GM12878 (cell line): ENCODE data around the gene LIG1. TPM values are rescaled to one million over a fixed set of nuclear protein-coding genes. Genes with fewer than 3 reads are reported as not detected.

Experiments
- ATAC-seq: fragments of 200-7000 bp; cut with Tn5 transposase; 3 replicates; pipeline ENCODE4 v1.9.1; 2020; ENCODE audit warnings: mild to moderate bottlenecking, moderate library complexity
- BruUV-seq: library from RNA; stranded (reverse); fragments of 400-500 nt; replicated peaks from 2 replicates; lab custom pipeline; 2021; lab: Mats Ljungman, UMichigan
- CTCF ChIA-PET: fragments of 300-600 bp; sonication (Branson Sonifier 250); formaldehyde crosslinking; extraction: SDS; loops from one replicate; lab custom pipeline; 2021; ENCODE audit warnings: inconsistent platforms; lab: Yijun Ruan, JAX
- POLR2A ChIA-PET: fragments of 350-600 bp; formaldehyde crosslinking; extraction: SDS; loops from one replicate; lab custom pipeline; 2021; ENCODE audit warnings: inconsistent platforms; lab: Charles Lee
- RAD21 ChIA-PET: fragments of 300-600 bp; sonication (Branson Sonifier 250); formaldehyde crosslinking; loops from one replicate; lab custom pipeline; 2023; ENCODE audit warnings: antibody characterized with exemption; ENCODE audit not compliant: unreplicated experiment; lab: Charles Lee
- SMC1A ChIA-PET: fragments of 300-600 bp; sonication (Branson Sonifier 250); formaldehyde crosslinking; loops from one replicate; lab custom pipeline; 2023; ENCODE audit not compliant: unreplicated experiment, uncharacterized antibody; lab: Charles Lee
- DNase-seq: peaks from one replicate; pipeline ENCODE4 v3.0.0-alpha.2; 2011; ENCODE audit warnings: low read depth, low spot score
- FAIRE-seq: peaks from 3 replicates; lab custom pipeline; 2011; peaks lifted over from hg19 to GRCh38; lab: Jason Lieb, UNC
- H2AFZ ChIP-seq: 2 replicates; pipeline ENCODE4 v1.6.0; 2011; ENCODE audit warnings: low read depth, low read length, control low read depth; ENCODE audit not compliant: control insufficient read depth
- H3K27ac ChIP-seq: 2 replicates; pipeline ENCODE4 v1.5.1; 2011; ENCODE audit warnings: control low read depth; ENCODE audit not compliant: control insufficient read depth, insufficient read depth
- H3K27me3 ChIP-seq, 2 experiments: replicated peaks in 1 of 2; 2 replicates each; pipeline versions ENCODE4 v1.6.0 to v1.6.1; 2011; ENCODE audit warnings: low read length in 1 of 2; ENCODE audit not compliant: control insufficient read depth in 2 of 2, insufficient read depth in 2 of 2
- H3K36me3 ChIP-seq, 2 experiments: 2 replicates each; pipeline ENCODE4 v1.5.1; 2011; ENCODE audit warnings: low read length in 1 of 2; ENCODE audit not compliant: control insufficient read depth in 2 of 2, insufficient read depth in 2 of 2
- H3K4me1 ChIP-seq: 2 replicates; pipeline ENCODE4 v1.6.1; 2011; ENCODE audit warnings: mild to moderate bottlenecking, low read length, moderate library complexity, mixed read lengths; ENCODE audit not compliant: control insufficient read depth, insufficient read depth
- H3K4me2 ChIP-seq: 2 replicates; pipeline ENCODE4 v1.6.0; 2011; ENCODE audit warnings: control low read depth; ENCODE audit not compliant: control insufficient read depth, insufficient read depth
- H3K4me3 ChIP-seq: fragments of 200-600 bp; sonication (generic); 2 replicates; pipeline ENCODE4 v1.5.1; 2016
- H3K79me2 ChIP-seq: 2 replicates; pipeline ENCODE4 v1.6.0; 2011; ENCODE audit warnings: low read length; ENCODE audit not compliant: control insufficient read depth, insufficient read depth
- H3K9ac ChIP-seq: 2 replicates; pipeline ENCODE4 v1.8.0; 2011; ENCODE audit warnings: low read length, control low read depth, mixed read lengths; ENCODE audit not compliant: control insufficient read depth, insufficient read depth
- H3K9me3 ChIP-seq: replicated peaks from 3 replicates; pipeline ENCODE4 v1.5.1; 2011; ENCODE audit warnings: mild to moderate bottlenecking, low read length; ENCODE audit not compliant: control insufficient read depth, insufficient read depth
- H4K20me1 ChIP-seq: 2 replicates; pipeline ENCODE4 v1.6.0; 2011; ENCODE audit not compliant: control insufficient read depth, insufficient read depth
- BMI1 ChIP-seq: fragments of 450-650 bp; IDR thresholded peaks from 2 replicates; pipeline ENCODE4 v1.6.1; 2016; ENCODE audit warnings: mild to moderate bottlenecking, moderate library complexity, borderline replicate concordance
- CEBPZ ChIP-seq: fragments of 150-350 bp; IDR thresholded peaks from 2 replicates; pipeline ENCODE4 v1.6.1; 2016; ENCODE audit warnings: low read depth, low read length
- E4F1 ChIP-seq: fragments of 450-650 bp; IDR thresholded peaks from 2 replicates; pipeline ENCODE4 v1.6.1; 2018; ENCODE audit warnings: borderline replicate concordance, mild to moderate bottlenecking; ENCODE audit not compliant: partially characterized antibody
- EED ChIP-seq: sonication (generic); IDR thresholded peaks from 2 replicates; pipeline ENCODE4 v1.6.1; 2016; ENCODE audit warnings: antibody characterized with exemption, low read depth
- FOXK2 ChIP-seq: fragments of 450-650 bp; IDR thresholded peaks from 2 replicates; pipeline ENCODE4 v1.6.1; 2017; ENCODE audit warnings: mild to moderate bottlenecking, moderate library complexity
- MXI1 ChIP-seq: fragments of 150-350 bp; IDR thresholded peaks from 2 replicates; pipeline ENCODE4 v1.6.1; 2011; ENCODE audit warnings: low read depth, mild to moderate bottlenecking, inconsistent platforms, low read length, improper control_type of control experiment
- NBN ChIP-seq: fragments of 450-650 bp; IDR thresholded peaks from 2 replicates; pipeline ENCODE4 v1.6.1; 2016
- POLR2AphosphoS5 ChIP-seq: IDR thresholded peaks from 2 replicates; pipeline ENCODE4 v1.6.1; 2011; ENCODE audit warnings: mild to moderate bottlenecking, low read length, inconsistent platforms
- RUNX3 ChIP-seq: IDR thresholded peaks from 2 replicates; pipeline ENCODE4 v1.6.1; 2012; ENCODE audit warnings: low read length, inconsistent platforms
- SIX5 ChIP-seq: IDR thresholded peaks from 2 replicates; pipeline ENCODE4 v1.6.1; 2011; ENCODE audit warnings: mild to moderate bottlenecking, low read depth, low read length, moderate library complexity; ENCODE audit not compliant: severe bottlenecking
- SUZ12 ChIP-seq: fragments of 200-600 bp; sonication (generic); IDR thresholded peaks from one replicate; pipeline ENCODE4 v1.6.1; 2018; ENCODE audit warnings: antibody characterized with exemption, mild to moderate bottlenecking; ENCODE audit not compliant: unreplicated experiment
- TAF1 ChIP-seq: IDR thresholded peaks from 2 replicates; pipeline ENCODE4 v1.6.1; 2011; ENCODE audit warnings: mild to moderate bottlenecking, low read depth, low read length, borderline replicate concordance
- TCF12 ChIP-seq: IDR thresholded peaks from 2 replicates; pipeline ENCODE4 v1.6.1; 2011; ENCODE audit warnings: low read depth, mild to moderate bottlenecking, low read length
- TCF3 ChIP-seq: IDR thresholded peaks from 2 replicates; pipeline ENCODE4 v1.6.1; 2012; ENCODE audit warnings: low read depth, mild to moderate bottlenecking, low read length, borderline replicate concordance; ENCODE audit not compliant: insufficient read depth
- YY1 ChIP-seq: IDR thresholded peaks from 2 replicates; pipeline ENCODE4 v1.6.1; 2011; ENCODE audit warnings: low read depth, mild to moderate bottlenecking, low read length
- ZSCAN29 ChIP-seq: fragments of 450-650 bp; IDR thresholded peaks from 2 replicates; pipeline ENCODE4 v1.6.1; 2017; ENCODE audit warnings: mild to moderate bottlenecking, moderate library complexity
- WGBS: methylation state at CpG from one replicate; pipeline ENCODE4 v1.1.6; 2016; ENCODE audit warnings: low lambda C conversion rate; ENCODE audit not compliant: insufficient replicate concordance, insufficient coverage; ENCODE audit errors: missing lambda C conversion rate; 5-methylcytosine and 5-hydroxymethylcytosine counted together
- in situ Hi-C: fragments of 300-500 bp; cut with MboI; formaldehyde crosslinking; loops from 9 replicates; pipeline ENCODE4 v1.14.3; 2018; ENCODE audit warnings: mixed read lengths
- intact Hi-C: fragments of 100-400 bp; cut with micrococcal nuclease; formaldehyde crosslinking; loops from one replicate; pipeline ENCODE4 v1.14.2; 2022; ENCODE audit not compliant: unreplicated experiment
- polyA plus RNA-seq, 11 experiments: library from polyadenylated mRNA; depleted of rRNA in 4 of 11; unstranded in 6 of 11; stranded (reverse) in 5 of 11; fragments of >200 nt; fragmentation: Nextera tagmentation in 4 of 11; fragmentation: Illumina TruSeq in 1 of 11; extraction: Ambion mirVana in 4 of 11; extraction: Trizol in 1 of 11; gene quantifications; 1 replicate in 1 of 11; 2 replicates in 10 of 11; pipeline versions ENCODE4 v1.2.1 to v1.2.3, GENCODE V29; 2011 to 2016; ENCODE audit warnings: inconsistent platforms in 2 of 11, missing spikeins in 2 of 11, low read depth in 1 of 11
- total RNA-seq, 4 experiments: library from RNA; depleted of rRNA in 3 of 4; stranded (reverse); fragments of >200 nt in 3 of 4; fragmentation: Illumina TruSeq in 1 of 4; extraction: Trizol in 1 of 4; gene quantifications; 2 replicates each; pipeline versions ENCODE4 v1.2.1 to v1.2.3, GENCODE V29; 2013 to 2021

LIG1 gene
- total and polyA plus RNA-seq, 10 of the 15 experiments (the other 5 are each of a cell fraction or from before 2014, with no cell fraction given): 7.8 to 117 (median 73.7) TPM

GRCh38 chr19:48203794-48204628 is 33.9 kb upstream of the LIG1 start:
- intact Hi-C loops (loop anchor here (5.0 kb wide), 2 partner anchors 43 to 58 kb away; no protein-coding TSS in a partner anchor), in situ Hi-C loops (no loop called here)
- Histone ChIP-seq H3K4me2 (peak overlapping the region; percentile 81), H3K79me2 (peaks cover 17% of the 10 kb centered on the region), H3K9me3 (no peaks in the 10 kb centered on the region), H3K27me3 (no peaks in the 10 kb centered on the region), H3K9ac (peak overlapping the region; percentile 72), H3K4me3 (peak overlapping the region; percentile 87), H3K27ac (peak overlapping the region; percentile 71), H4K20me1 (no peaks in the 10 kb centered on the region), H3K36me3 (0 out of 4 replicates have a peak, but pooled peaks cover 0 to 4% of the 10 kb centered on the region in 2 experiments), H2AFZ (peak overlapping the region; percentile 93), H3K4me1 (peaks cover 3% of the 10 kb centered on the region; the same call in 1 of the 2 replicates)
- DNase-seq (peak; percentile 91), FAIRE-seq (peak; percentile 97), ATAC-seq (peak; percentile 100)
- 1% methylated on average over 34 of the region's 34 CpGs for WGBS
- BruUV-seq: no TSS peak
- ChIA-PET SMC1A (interaction anchor here (0.6 to 5.5 kb wide), 26 partner anchors 10 to 1364 kb away, joined by 3 to 67 read pairs (median 5); partner anchors contain the start of genes CARD8 and PLA2G4C), RAD21 (interaction anchor here (0.5 to 3.8 kb wide), 15 partner anchors 18 to 380 kb away, joined by 3 to 30 read pairs (median 6); partner anchors contain the start of genes CARD8 and PLA2G4C), POLR2A (interaction anchor here (0.6 to 2.7 kb wide), 20 partner anchors 8 to 1376 kb away, joined by 3 to 17 read pairs (median 4); partner anchors contain the start of genes CARD8, NOSIP, PLA2G4C and SYNGR4), CTCF (interaction anchor here (0.6 to 3.5 kb wide), 24 partner anchors 10 to 789 kb away, joined by 3 to 48 read pairs (median 5); partner anchors contain the start of genes CARD8, GYS1, KDELR1 and PLA2G4C)
- TF ChIP-seq TCF12: 0 out of 2 replicates have a peak, but pooled peaks have one; percentile 25
- TF ChIP-seq POLR2AphosphoS5: peak; percentile 68; the same call in 1 of the 2 replicates
- TF ChIP-seq TCF3: 0 out of 2 replicates have a peak, but pooled peaks have one; percentile 8
- TF ChIP-seq E4F1: no peak
- TF ChIP-seq EED: peak; percentile 19; the same call in 1 of the 2 replicates
- TF ChIP-seq YY1: peak; percentile 63
- TF ChIP-seq TAF1: peak; percentile 81
- TF ChIP-seq BMI1: peak; percentile 94
- TF ChIP-seq ZSCAN29: no peak
- TF ChIP-seq SUZ12: no peak
- peak; percentile 36 for TF ChIP-seq SIX5
- no peak for TF ChIP-seq FOXK2
- 0 out of 2 replicates have a peak, but pooled peaks have one; percentile 7 for TF ChIP-seq RUNX3
- TF ChIP-seq MXI1: peak; percentile 69; the same call in 1 of the 2 replicates
- no peak for TF ChIP-seq CEBPZ
- 0 out of 2 replicates have a peak, but pooled peaks have one; percentile 36 for TF ChIP-seq NBN
